H9 (cell line): ENCODE measurements around the gene CEP85L. TPM values are rescaled to one million over a fixed set of nuclear protein-coding genes. Genes with fewer than 3 reads are reported as not detected.

Experiments used
- DNase-seq: peaks from one replicate; pipeline ENCODE4 v3.0.0-alpha.2; 2017
- H2AFZ ChIP-seq: one replicate; pipeline ENCODE4 v1.6.1; 2013; ENCODE audit warnings: mild to moderate bottlenecking, low read length, control low read depth, moderate library complexity
- H2AK5ac ChIP-seq: 2 replicates; pipeline ENCODE4 v1.6.1; 2013; ENCODE audit warnings: low read length, control low read depth, mixed read lengths; ENCODE audit not compliant: insufficient read length
- H2BK120ac ChIP-seq: one replicate; pipeline ENCODE4 v1.6.1; 2013; ENCODE audit warnings: low read depth, mild to moderate bottlenecking, low read length, control low read depth, inconsistent platforms; ENCODE audit not compliant: poor library complexity, severe bottlenecking
- H2BK12ac ChIP-seq: 2 replicates; pipeline ENCODE4 v1.6.1; 2013; ENCODE audit warnings: low read length, control low read depth, mixed read lengths, low read depth; ENCODE audit not compliant: insufficient read length
- H2BK15ac ChIP-seq: 2 replicates; pipeline ENCODE4 v1.6.1; 2013; ENCODE audit warnings: low read depth, low read length, control low read depth
- H2BK20ac ChIP-seq: one replicate; pipeline ENCODE4 v1.6.1; 2013; ENCODE audit warnings: low read depth, mild to moderate bottlenecking, low read length, control low read depth, inconsistent platforms; ENCODE audit not compliant: poor library complexity, severe bottlenecking
- H2BK5ac ChIP-seq: 2 replicates; pipeline ENCODE4 v1.6.1; 2013; ENCODE audit warnings: low read length, control low read depth, mixed read lengths; ENCODE audit not compliant: insufficient read length
- H3K14ac ChIP-seq: 2 replicates; pipeline ENCODE4 v1.6.1; 2013; ENCODE audit warnings: low read length, control low read depth; ENCODE audit not compliant: insufficient read depth
- H3K18ac ChIP-seq: 2 replicates; pipeline ENCODE4 v1.6.1; 2013; ENCODE audit warnings: low read depth, mild to moderate bottlenecking, mixed read lengths, low read length, control low read depth; ENCODE audit not compliant: insufficient read length
- H3K23ac ChIP-seq: 2 replicates; pipeline ENCODE4 v1.6.1; 2013; ENCODE audit warnings: low read length, control low read depth, mixed read lengths, low read depth; ENCODE audit not compliant: insufficient read length
- H3K23me2 ChIP-seq: 2 replicates; pipeline ENCODE4 v1.6.1; 2013; ENCODE audit warnings: low read depth, mild to moderate bottlenecking, mixed read lengths, low read length, control low read depth; ENCODE audit not compliant: insufficient read length, poor library complexity, severe bottlenecking
- H3K27ac ChIP-seq: 2 replicates; pipeline ENCODE4 v1.5.1; 2013; ENCODE audit warnings: low read length, control low read depth, mixed read lengths, low read depth; ENCODE audit not compliant: insufficient read length
- H3K27me3 ChIP-seq: 2 replicates; pipeline ENCODE4 v1.6.1; 2013; ENCODE audit warnings: low read length, control low read depth, inconsistent platforms; ENCODE audit not compliant: insufficient read depth
- H3K4ac ChIP-seq: 2 replicates; pipeline ENCODE4 v1.6.1; 2013; ENCODE audit warnings: low read depth, mild to moderate bottlenecking, control low read depth, inconsistent platforms, low read length, moderate library complexity
- H3K4me1 ChIP-seq: 2 replicates; pipeline ENCODE4 v1.6.1; 2013; ENCODE audit warnings: low read length, control low read depth, inconsistent platforms; ENCODE audit not compliant: insufficient read depth
- H3K4me2 ChIP-seq: 2 replicates; pipeline ENCODE4 v1.6.1; 2013; ENCODE audit warnings: low read length, control low read depth, mixed read lengths; ENCODE audit not compliant: insufficient read length, insufficient read depth
- H3K56ac ChIP-seq: 2 replicates; pipeline ENCODE4 v1.6.1; 2013; ENCODE audit warnings: low read depth, mild to moderate bottlenecking, mixed read lengths, low read length, control low read depth; ENCODE audit not compliant: insufficient read length
- H3K79me1 ChIP-seq: 2 replicates; pipeline ENCODE4 v1.6.1; 2013; ENCODE audit warnings: low read depth, mild to moderate bottlenecking, moderate library complexity, low read length, control low read depth, inconsistent platforms; ENCODE audit not compliant: insufficient read depth, poor library complexity, severe bottlenecking
- H3K79me2 ChIP-seq: 2 replicates; pipeline ENCODE4 v1.6.1; 2013; ENCODE audit warnings: low read length, control low read depth, inconsistent platforms; ENCODE audit not compliant: insufficient read depth
- H3K9ac ChIP-seq: 2 replicates; pipeline ENCODE4 v1.6.1; 2013; ENCODE audit warnings: low read length, control low read depth, mixed read lengths; ENCODE audit not compliant: insufficient read length; ENCODE audit errors: extremely low read depth
- H3K9me3 ChIP-seq: one replicate; pipeline ENCODE4 v1.6.1; 2013; ENCODE audit warnings: low read depth, low read length, inconsistent platforms; ENCODE audit not compliant: control insufficient read depth
- H3T11ph ChIP-seq: one replicate; pipeline ENCODE4 v1.6.1; 2013; ENCODE audit warnings: mild to moderate bottlenecking, low read length, control low read depth, inconsistent platforms
- H4K20me1 ChIP-seq: one replicate; pipeline ENCODE4 v1.6.1; 2013; ENCODE audit not compliant: control insufficient read depth, insufficient read length, insufficient read depth
- H4K5ac ChIP-seq: 2 replicates; pipeline ENCODE4 v1.6.1; 2013; ENCODE audit warnings: low read depth, mild to moderate bottlenecking, mixed read lengths, low read length, control low read depth; ENCODE audit not compliant: insufficient read length
- H4K8ac ChIP-seq: replicated peaks from 2 replicates; pipeline ENCODE4 v1.6.1; 2013; ENCODE audit warnings: low read length, control low read depth, mixed read lengths, low read depth; ENCODE audit not compliant: insufficient read length
- H4K91ac ChIP-seq: 2 replicates; pipeline ENCODE4 v1.6.1; 2013; ENCODE audit warnings: low read depth, mild to moderate bottlenecking, moderate library complexity, mixed read lengths, low read length, control low read depth; ENCODE audit not compliant: insufficient read length
- H3K27ac Mint-ChIP-seq, 3 experiments: 2 replicates in 2 of 3; 3 replicates in 1 of 3; pipeline ENCODE4 v1.8.0; 2020 to 2021; ENCODE audit warnings: mixed read lengths in 3 of 3, mild to moderate bottlenecking in 1 of 3, moderate library complexity in 1 of 3
- H3K27me3 Mint-ChIP-seq: 2 replicates; pipeline ENCODE4 v1.8.0; 2021; ENCODE audit warnings: low read depth, mild to moderate bottlenecking, moderate library complexity, mixed read lengths
- H3K36me3 Mint-ChIP-seq, 3 experiments: 2 replicates in 2 of 3; 3 replicates in 1 of 3; pipeline ENCODE4 v1.8.0; 2020 to 2021; ENCODE audit warnings: low read depth in 3 of 3, mixed read lengths in 3 of 3; ENCODE audit not compliant: insufficient read depth in 1 of 3
- H3K4me1 Mint-ChIP-seq, 2 experiments: 2 replicates each; pipeline ENCODE4 v1.8.0; 2020; ENCODE audit warnings: mixed read lengths in 2 of 2
- H3K4me3 Mint-ChIP-seq, 2 experiments: 2 replicates in 1 of 2; 3 replicates in 1 of 2; pipeline ENCODE4 v1.8.0; 2020 to 2021; ENCODE audit warnings: mild to moderate bottlenecking in 2 of 2, mixed read lengths in 2 of 2, moderate library complexity in 1 of 2
- H3K9me3 Mint-ChIP-seq, 2 experiments: 2 replicates in 1 of 2; 3 replicates in 1 of 2; pipeline ENCODE4 v1.8.0; 2020; ENCODE audit warnings: mild to moderate bottlenecking in 2 of 2, mixed read lengths in 2 of 2, moderate library complexity in 1 of 2
- WGBS: extraction: QIAGEN DNeasy Blood & Tissue Kit; methylation state at CpG from one replicate; pipeline ENCODE4 v1.1.7; 2013; ENCODE audit warnings: missing lambda C conversion rate, low lambda C conversion rate, mixed read lengths; ENCODE audit not compliant: insufficient read length; ENCODE audit errors: extremely low coverage; 5-methylcytosine and 5-hydroxymethylcytosine counted together
- total RNA-seq: library from RNA; stranded (reverse); gene quantifications from 2 replicates; pipeline ENCODE4 v1.2.1, GENCODE V29; 2021
- TF ChIP-seq, protein P1 (sequence below): fragments of 200-600 bp; sonication (generic); conservative IDR thresholded peaks from 3 replicates; pipeline ENCODE4 v1.8.0; 2021; ENCODE audit warnings: antibody characterized with exemption, mild to moderate bottlenecking

CEP85L gene
- total RNA-seq, 1 experiment from 2014 or later = 3.8 TPM

GRCh38 chr6:118693562-118693961 lies 42.2 kb upstream of the CEP85L start:
- Mint-ChIP-seq H3K27me3 (no peaks in the 10 kb centered on the region), H3K27ac (no peak overlapping the region), H3K4me1 (no peaks in the 10 kb centered on the region)

More at GRCh38 chr6:118693562-118693961, 42.2 kb upstream of the CEP85L start:
- H4K8ac ChIP-seq = no peak overlapping the region
- Mint-ChIP-seq H3K36me3 (no peaks in the 10 kb centered on the region), H3K4me3 (no peak overlapping the region), H3K9me3 (no peaks in the 10 kb centered on the region)
- no peaks in the 10 kb centered on the region for H3K27me3 ChIP-seq
- no peaks in the 10 kb centered on the region for H3K79me1 ChIP-seq
- H3K4me2 ChIP-seq = no peak overlapping the region
- TF ChIP-seq, protein P1, sequence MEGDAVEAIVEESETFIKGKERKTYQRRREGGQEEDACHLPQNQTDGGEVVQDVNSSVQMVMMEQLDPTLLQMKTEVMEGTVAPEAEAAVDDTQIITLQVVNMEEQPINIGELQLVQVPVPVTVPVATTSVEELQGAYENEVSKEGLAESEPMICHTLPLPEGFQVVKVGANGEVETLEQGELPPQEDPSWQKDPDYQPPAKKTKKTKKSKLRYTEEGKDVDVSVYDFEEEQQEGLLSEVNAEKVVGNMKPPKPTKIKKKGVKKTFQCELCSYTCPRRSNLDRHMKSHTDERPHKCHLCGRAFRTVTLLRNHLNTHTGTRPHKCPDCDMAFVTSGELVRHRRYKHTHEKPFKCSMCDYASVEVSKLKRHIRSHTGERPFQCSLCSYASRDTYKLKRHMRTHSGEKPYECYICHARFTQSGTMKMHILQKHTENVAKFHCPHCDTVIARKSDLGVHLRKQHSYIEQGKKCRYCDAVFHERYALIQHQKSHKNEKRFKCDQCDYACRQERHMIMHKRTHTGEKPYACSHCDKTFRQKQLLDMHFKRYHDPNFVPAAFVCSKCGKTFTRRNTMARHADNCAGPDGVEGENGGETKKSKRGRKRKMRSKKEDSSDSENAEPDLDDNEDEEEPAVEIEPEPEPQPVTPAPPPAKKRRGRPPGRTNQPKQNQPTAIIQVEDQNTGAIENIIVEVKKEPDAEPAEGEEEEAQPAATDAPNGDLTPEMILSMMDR = no peak
- DNase-seq = no peak
- H3K23ac ChIP-seq = no peak overlapping the region
- no peak overlapping the region for H3K9ac ChIP-seq
- H2AK5ac ChIP-seq = no peak overlapping the region
- H2AFZ ChIP-seq = no peak overlapping the region
- no peak overlapping the region for H3K56ac ChIP-seq
- H3K18ac ChIP-seq = no peak overlapping the region
- no peaks in the 10 kb centered on the region for H3K79me2 ChIP-seq
- no peak overlapping the region for H2BK20ac ChIP-seq
- H2BK5ac ChIP-seq = no peak overlapping the region
- H3T11ph ChIP-seq = no peak overlapping the region
- no peak overlapping the region for H2BK12ac ChIP-seq
- H3K9me3 ChIP-seq = no peaks in the 10 kb centered on the region
- no peaks in the 10 kb centered on the region for H3K23me2 ChIP-seq
- H3K14ac ChIP-seq = no peak overlapping the region
- no peak overlapping the region for H2BK120ac ChIP-seq
- H3K4me1 ChIP-seq = no peaks in the 10 kb centered on the region
- no peak overlapping the region for H3K4ac ChIP-seq
- no peak overlapping the region for H3K27ac ChIP-seq
- no peak overlapping the region for H4K5ac ChIP-seq
- H4K20me1 ChIP-seq = no peaks in the 10 kb centered on the region
- WGBS = no CpG with 5 or more reads among the region's 1 CpG
- no peak overlapping the region for H4K91ac ChIP-seq
- H2BK15ac ChIP-seq = no peak overlapping the region
